GM18907 (cell line): ENCODE measurements around the gene FIGNL1.
"Not testable (repeated sequence)": the region's sequence is repeated elsewhere in the genome, so short reads cannot be mapped to it uniquely, and the experiment has no call there.

Source experiments
- ATAC-seq: cut with Tn5 transposase; IDR thresholded peaks from one replicate; pipeline ENCODE4 v1.9.1; 2021; ENCODE audit warnings: mild to moderate bottlenecking, moderate library complexity; ENCODE audit not compliant: unreplicated experiment

FIGNL1 gene

DNA sequence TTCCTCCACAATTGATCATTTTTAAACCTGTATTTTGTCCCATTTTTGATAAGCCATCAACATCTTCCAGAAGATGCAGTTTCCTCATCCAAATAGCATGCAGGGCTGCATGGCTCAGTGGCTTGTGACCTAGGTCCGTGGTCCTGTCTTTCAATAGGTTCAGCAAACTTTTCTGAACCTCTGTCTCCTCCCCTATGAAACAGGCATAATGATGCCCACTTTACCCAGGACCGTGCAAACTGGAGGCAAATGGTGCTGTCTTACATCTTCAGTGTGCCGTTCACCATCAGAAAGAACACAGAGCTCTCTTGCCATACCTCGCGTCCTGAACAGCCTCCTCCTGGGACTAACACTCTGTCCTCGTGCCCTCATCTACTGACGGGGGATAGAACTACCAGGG lies 22.3 kb upstream of the FIGNL1 start:
- no peak for ATAC-seq

DNA sequence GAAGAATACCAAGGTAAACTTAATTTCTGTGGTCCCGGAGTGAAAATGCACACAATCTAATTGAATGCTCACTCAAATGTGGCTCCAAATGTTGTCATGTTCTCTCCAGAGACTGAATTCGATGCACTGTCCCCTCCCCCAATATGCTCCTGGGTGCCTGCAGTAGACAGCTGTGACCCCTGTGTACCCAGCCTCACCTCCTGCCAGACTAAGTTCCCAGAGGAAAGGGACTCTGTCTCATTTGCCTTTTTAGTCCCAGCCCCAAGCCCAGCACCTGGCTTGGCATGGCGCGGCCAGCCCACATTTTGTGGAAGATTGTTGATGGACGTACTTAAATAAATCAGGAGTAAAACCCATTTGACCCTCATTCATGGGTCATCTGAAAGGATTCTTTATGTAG lies 21.8 kb upstream of the FIGNL1 start:
- ATAC-seq: no peak

DNA sequence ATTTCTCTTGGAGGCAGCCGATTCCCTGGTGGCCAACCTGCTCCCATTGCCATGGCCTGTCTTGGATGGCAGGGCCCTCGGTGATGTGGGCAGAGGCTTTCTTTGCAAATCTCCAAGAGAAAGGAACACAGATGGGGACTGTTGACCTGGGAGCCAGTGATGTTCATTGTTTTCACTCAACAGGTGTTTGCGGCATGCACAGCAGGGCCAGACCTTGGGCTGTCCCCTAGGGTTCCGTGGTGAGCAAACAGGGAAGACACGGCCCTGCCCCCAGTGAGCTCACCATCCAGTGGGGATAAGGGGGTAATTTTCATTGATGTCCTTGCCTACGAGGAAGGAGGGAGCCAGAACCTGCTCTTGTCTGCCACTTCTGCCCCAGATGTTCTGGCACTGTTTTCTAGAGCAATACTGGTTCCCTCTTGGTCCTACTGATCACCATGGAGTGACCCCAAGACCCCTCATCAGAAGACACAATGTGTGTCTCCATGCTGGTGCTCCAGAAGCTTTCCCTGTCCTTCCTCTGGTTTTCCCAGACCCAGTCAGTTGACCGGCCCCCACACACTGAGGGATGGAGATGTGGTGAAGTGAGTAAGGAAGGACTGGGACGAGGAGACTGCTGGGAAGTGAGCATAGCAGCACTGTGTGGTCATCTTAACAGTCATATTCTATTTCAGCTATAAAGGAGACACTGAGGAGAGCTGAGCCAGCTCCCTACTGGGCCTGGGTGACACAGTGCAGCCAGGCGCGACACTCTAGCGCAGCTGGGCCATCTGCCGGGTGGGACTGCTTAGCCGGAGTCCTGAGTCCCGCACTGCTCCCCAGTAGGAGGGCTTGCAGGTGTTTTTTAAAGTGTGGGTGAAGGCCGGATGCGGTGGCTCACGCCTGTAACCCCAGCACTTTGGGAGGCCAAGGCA lies 20.4 kb upstream of the FIGNL1 start:
- no peak for ATAC-seq

DNA sequence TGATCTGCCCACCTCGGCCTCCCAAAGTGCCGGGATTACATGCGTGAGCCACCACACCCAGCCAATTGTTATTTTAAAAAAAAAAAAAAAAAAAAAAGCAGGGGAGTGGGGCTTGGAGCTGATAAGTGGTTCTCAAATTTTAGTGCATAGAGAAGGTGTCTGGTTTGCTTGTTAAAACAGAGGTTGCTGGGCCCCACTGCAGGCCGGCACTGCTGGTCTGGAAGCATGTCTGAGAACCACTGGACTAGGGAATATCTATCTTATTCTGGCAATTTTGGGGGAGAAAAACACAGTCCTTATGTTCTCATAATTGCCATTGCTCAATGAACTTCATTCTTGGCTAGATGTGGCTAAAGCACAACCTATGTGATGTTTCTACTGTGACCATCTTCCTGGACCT lies 19.0 kb upstream of the FIGNL1 start:
- no peak for ATAC-seq

DNA sequence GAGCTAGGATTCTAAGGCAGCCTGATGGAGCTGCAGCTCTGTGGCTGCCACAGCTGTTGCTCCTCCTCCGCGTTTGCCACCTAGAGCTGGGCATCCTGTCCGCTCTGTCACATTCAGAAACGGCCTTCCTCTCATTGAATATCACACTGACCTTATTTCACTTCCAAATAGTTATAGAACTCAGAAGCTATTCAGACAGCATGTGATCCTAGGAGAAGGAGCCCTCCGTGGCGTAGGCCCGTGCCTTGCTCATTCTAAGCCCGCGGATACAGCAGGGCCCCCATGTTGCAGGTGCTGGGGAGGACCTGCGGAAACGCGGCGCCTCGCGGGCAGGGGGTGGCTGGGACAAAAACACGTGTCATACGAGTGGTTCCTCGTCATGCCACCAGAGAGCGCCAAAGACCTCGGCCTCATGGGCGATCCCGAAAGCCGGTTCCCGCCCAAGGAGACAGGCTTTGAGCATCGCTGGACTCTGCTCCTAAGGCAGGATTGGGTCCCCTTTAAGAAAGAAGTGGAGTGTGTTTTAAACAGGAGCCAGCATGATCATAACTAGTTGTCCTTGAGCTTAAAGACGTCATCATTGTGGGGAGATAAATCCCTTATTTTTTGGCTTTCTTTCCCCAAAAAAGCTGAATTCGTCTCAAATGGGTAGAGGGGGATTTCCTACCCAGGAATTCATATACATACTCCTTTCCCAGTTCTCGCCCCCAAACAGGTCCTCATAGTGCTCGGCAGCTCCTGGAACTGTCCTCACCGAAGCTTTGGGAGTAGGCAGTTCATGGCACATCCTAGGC lies 17.9 kb upstream of the FIGNL1 start:
- peak; percentile 93 for ATAC-seq

DNA sequence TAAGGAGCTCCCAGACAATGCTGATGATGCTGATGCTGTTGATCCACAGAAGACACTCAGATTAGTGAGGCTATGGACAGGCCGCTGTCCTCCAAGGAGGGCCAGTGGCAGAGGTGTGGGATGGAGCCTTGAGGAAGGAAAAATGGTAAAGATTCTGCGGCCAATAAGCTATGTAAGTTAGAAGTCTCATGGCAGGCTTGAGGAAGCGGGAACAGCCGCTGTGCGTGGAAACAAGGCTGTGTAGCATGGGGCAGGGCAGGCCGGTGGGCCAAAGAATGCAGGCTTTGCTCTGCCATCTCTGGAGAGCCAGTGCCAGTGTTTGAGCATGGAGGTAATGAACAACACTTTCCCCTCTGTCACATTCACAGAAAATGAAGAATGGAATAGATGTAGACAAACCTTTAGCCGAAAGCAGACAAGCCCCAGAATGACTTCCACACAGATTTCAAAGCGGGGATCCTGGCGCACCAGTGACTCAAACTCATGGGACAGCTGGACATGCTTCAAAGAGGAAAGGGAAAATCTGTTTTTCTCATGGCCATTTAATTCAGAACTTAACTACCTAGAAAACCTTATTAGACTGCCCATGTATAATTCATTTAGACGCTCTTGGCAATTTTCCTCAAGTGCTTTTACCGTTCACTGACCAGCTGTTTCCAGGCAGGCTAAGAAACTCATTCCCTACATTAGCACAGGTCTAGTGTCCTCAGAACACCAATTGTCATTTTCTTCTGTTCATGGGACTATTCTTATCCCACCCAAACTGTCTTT lies 16.9 kb upstream of the FIGNL1 start:
- no peak for ATAC-seq

DNA sequence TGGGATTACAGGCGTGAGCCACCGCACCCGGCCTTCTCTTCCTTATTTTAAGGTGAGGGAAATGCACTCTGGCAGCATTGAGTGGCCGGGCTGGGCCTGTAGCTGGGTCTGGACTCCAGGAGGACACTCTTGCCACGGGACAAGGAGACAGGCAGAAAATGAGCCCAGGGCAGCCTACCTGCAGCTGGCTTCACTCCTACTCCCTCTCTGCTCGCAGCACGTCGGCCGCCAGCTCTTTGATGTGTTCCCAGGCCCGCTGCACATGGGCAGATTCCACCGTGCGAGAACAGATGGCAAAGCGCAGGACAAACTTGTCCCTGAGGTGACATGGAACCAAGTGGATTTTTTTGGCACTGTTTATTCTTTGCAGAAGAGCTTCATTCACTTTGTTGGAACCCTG lies 12.9 kb upstream of the FIGNL1 start:
- ATAC-seq: no peak

DNA sequence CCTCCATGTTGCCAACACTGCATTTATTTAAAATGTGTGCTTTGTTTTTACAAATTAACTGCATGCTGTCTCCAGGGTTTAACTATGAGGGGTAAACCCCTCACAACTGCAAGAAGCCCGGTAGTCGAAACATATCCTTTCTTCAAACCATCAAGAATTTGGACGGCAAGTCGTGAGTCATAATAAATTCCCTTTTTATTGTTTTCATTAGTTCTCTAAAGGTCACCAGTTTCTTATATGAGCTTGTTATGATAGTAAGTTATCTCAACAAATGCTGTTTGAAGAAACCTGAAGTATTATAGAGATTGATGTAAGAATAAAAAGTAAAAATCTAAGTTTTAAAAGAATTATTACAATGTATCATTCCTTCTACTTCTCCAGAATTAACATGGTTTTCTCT lies 12.2 kb upstream of the FIGNL1 start:
- no peak for ATAC-seq

DNA sequence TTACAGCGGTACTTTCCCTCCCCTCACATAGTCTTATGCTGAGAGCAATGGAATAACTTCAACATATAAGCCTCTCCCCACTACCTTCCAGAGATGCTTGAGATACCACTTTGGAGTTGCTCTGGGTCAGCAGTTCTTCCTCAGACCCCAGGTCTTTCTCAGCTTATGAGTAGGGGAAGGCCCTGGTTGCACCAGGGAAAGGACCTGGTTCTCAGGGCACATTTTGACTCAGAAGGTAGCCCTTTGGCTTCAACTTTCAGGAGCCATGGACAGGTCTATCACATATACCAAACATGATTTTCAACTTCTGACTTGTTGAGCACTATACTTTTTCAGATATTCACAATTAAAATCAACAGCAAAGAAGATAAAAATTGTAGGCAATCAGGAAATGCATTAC lies 11.5 kb upstream of the FIGNL1 start:
- no peak for ATAC-seq

DNA sequence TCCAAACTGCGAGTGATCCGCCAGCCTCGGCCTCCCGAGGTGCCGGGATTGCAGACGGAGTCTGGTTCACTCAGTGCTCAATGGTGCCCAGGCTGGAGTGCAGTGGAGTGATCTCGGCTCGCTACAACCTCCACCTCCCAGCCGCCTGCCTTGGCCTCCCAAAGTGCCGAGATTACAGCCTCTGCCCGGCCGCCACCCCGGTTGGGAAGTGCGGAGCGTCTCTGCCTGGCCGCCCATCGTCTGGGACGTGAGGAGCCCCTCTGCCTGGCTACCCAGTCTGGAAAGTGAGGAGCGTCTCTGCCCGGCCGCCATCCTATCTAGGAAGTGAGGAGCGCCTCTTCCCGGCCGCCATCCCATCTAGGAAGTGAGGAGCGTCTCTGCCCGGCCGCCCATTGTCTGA lies 9.0 kb upstream of the FIGNL1 start:
- not testable (repeated sequence) for ATAC-seq

DNA sequence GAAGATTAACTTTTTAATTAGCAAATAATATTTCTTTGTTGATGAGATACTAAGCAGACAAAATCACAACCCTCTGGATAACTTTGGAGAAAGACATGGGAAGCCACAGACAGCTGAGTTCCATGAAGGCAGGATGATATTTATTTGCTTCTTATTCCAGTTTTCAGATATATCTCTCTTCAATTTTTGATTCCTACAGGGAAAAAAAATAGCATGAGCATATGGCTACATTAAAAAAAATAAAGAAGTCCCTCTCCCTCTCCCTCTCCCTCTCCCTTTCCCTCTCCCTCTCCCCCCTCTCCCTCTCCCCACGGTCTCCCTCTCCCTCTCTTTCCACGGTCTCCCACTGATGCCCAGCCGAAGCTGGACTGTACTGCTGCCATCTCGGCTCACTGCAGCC lies 8.5 kb upstream of the FIGNL1 start:
- not testable (repeated sequence) for ATAC-seq

DNA sequence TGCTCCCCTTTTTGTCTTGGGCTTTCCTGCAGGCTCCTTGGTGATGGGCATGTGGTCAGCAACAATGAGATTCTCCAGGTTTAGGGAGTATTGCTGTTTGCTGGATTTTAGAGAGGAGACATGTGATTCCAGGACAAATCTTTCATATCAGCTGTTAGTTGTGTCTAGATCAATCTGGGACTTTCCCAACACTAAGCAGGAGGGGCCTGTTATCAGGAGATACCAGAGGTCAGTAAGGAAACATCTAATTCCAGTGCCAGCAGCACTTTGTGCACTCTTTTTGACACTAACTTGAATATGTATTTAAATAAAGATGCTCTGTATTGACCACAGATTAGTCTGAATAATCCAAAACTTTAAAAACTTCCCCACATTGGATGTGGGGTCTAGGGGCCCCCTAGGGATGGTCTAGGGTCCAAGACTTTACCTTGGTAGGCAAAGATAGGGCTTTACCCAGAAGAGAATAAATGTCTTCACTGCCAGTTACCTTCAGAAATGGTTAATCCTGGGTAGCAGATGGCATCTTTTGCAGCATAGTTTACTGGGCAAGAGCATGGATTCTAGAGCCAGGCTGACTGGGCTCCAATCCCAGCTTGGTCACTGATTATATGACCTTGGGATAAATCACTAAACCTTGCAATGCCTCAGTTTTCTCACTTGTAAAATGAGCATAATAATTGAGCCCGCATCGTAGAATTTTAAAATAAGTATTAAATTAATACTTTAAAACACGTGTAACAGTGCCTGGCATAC lies 6.4 kb upstream of the FIGNL1 start:
- ATAC-seq: no peak

DNA sequence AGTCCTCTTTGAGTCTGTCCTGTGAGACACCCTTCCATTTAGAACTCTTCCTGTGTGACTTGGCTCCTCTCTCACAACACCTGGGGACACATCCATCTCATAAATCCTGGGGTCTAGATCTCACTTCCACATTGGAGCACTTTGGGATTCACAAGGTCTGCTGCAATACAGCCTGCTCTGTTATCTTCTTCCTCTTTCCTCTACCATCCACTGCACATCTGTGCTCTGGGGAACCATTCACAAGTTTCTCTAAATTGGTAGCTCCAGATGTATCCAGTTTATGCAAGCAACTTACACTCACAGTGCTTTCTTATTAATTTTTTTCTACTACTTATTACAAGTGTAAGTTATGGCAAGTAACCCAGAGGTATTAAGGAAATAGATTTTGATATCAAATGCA lies 5.5 kb upstream of the FIGNL1 start:
- no peak for ATAC-seq

DNA sequence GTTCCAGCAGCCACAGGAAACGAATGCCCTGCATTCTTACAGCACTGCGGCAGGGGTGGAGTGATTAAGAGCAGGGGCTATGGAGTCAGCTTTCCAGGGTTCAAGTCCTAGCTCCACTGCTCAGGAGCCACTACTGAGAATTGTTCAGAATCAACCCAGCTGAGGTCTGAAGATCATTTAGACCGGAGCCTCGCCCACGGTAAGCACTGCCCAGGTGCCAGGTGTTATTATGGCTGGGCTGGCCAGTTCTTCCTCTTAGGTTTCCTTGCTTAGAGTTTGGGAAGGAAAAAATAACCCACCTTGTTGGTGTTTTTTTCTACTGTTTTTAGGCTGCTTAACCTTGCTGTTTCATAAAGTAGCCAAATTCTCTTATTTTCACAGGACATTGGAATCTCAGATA lies 4.8 kb upstream of the FIGNL1 start:
- no peak for ATAC-seq

DNA sequence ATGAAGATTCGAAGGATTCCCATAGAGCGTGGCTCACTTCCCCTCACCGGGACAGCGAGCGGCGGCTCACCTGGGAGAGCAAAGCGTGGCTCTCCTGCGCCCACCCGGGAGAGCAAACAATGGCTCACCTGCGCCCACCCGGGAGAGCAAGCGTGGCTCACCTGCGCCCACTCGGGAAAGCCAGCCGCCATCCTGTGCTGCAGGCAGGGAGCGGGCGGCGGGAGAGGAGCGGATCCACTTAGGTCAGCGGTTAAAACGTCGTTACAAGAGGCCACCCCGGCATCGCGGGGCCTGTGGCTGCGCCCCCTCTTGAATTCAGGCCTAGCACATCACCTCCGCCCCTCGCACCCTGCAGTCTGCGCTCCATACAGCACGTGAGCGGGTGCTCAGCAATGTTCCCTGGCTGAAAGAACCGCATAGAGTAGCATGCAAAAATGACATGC lies 461 bp upstream of the FIGNL1 start:
- ATAC-seq: peak; percentile 24

DNA sequence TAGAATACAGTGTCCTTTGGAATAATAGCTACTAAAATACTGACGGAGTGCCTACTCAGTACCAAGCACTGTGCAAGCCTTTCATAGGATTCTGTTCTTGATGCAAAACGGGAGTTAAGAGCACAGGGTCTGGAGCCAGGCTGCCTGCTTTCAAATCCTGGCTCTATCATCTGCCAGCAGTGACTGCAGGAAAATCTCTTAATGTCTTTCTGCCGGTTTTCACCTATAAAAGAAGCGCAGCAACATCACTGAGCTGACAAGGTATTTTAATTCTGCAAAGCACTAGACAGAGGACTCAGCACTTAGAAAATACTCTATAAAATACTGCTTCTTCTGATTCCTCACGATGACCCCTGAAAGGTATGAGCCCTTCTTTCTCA lies 659 bp downstream of the FIGNL1 start:
- ATAC-seq: peak; percentile 0

DNA sequence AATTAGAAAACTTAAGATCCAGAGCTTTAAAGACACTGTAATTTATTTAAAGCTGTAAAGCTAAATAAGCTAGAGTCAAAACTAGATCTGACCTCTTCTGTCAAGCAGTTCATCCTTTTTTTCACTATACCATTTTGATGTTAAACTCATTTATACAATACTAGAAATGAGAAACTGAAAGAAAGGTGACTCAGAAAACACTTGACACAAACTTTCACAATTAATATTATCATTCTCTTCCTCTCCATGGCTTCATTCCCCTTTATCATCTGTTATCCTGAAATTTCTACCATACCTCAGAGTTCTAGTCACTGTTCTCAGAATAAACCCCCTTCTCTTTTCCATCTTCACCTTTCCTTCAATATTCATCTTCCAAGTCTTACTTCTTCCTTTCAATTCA lies 1.3 kb downstream of the FIGNL1 start:
- ATAC-seq: peak; percentile 31

DNA sequence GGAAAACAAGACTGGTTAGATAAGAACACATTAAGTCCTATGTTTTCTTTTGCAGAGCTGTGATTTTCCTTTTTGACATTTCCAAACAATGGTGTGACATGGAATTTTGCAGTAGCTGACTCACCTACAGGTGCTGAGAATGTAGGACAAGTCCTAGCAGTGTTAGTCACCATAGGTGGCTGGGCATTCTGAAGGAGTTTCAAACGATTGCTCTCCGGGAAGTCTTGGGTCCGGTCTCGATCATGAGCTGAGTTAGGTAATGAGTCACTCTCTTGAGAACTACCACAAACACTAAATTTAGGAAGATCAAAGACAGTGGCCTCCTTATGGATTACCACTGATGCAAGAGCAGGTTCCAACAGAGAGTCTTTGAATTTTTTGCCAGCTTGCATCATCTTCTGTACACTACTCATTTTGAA lies 3.6 kb downstream of the FIGNL1 start:
- ATAC-seq: no peak

DNA sequence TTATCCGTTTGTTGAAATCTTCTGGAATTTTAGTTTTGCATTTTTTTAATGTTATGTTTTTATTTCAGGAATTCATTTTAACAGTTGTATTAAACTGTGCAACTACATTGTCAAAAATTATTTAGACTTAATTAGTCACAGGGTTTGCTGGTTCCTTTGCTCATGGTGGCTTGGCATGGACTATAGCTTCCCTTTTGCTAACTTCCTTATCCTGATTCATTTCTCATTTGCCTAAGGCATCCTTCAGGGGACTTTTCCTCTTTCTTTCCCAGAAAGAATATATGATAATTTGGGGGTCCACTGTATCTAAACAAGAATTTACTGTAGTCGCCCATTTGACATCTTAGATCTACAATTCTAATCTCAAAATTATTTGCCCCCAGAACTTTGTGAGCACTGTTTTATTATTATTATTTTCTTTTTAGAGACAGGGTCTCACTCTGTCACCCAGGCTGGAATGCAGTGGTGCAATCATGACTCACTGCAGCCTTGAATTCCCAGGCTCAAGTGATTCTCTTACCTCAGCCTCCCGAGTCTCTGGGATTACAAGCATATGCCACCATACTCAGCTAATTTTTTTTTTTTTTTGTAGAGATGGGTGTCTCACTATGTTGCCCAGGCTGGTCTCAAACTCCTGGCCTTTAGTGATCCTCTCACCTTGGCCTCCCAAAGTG lies 13.9 kb downstream of the FIGNL1 start:
- ATAC-seq: no peak

DNA sequence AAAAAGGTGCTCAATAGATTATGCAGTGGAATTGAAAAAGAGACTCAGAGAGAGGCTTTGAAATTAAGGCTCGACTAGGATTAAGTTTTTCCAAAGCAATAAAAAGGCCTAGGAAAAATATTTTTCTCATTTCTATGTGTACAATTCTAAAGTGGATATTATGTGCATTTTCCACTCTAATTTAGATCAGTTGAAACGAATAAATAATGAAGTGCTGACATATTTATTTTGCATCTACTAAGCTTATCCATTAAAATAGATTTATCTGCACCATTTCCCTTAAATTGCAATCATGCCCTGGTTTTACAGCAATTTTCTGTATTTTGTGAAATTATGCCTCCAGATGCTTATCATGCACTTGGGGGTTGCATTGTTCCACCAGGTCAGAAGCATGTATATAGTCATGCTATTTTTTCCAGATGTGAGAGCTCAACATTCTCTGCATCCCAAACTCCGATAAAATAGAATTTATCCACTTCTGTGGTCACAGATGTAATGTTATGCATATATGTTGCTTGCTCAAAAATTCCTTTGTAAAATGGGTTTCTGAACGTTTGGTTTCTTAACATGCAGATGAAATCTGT lies 18.3 kb downstream of the FIGNL1 start:
- ATAC-seq: no peak
